Measurements from ENCODE around the gene ANGPTL5. TPM values are rescaled to one million over a fixed set of nuclear protein-coding genes. Genes with fewer than 3 reads are reported as not detected.

The ANGPTL5 gene
- total RNA-seq, 2 donors from 2014 or later = not detected

- no peak for DNase-seq (ENCODE audit: low spot score in 2 of 2)
- no peaks in the 10 kb centered on the region for H3K9me3 Mint-ChIP-seq
- H3K27ac Mint-ChIP-seq = no peak overlapping the region
- ATAC-seq = no peak
- no peaks in the 10 kb centered on the region for H3K36me3 Mint-ChIP-seq
Observed at GRCh38 chr11:101913656-101914055, 2.7 kb downstream of the ANGPTL5 start.

GRCh38 chr11:101912823-101913284 lies 3.5 kb downstream of the ANGPTL5 start:
- H3K9me3 Mint-ChIP-seq = no peaks in the 10 kb centered on the region
- H3K27ac Mint-ChIP-seq = no peak overlapping the region
- ATAC-seq = no peak
- DNase-seq (ENCODE audit: low spot score in 2 of 2) = no peak
- no peaks in the 10 kb centered on the region for H3K36me3 Mint-ChIP-seq

GRCh38 chr11:101909087-101909486 lies 7.2 kb downstream of the ANGPTL5 start:
- H3K9me3 Mint-ChIP-seq = no peaks in the 10 kb centered on the region

GRCh38 chr11:101907815-101908214 lies 8.5 kb downstream of the ANGPTL5 start:
- ATAC-seq = no peak
- Mint-ChIP-seq H3K9me3 (no peaks in the 10 kb centered on the region), H3K27ac (no peak overlapping the region), H3K36me3 (no peaks in the 10 kb centered on the region)
- DNase-seq (ENCODE audit: low spot score in 2 of 2) = no peak

More at GRCh38 chr11:101909087-101909486, 7.2 kb downstream of the ANGPTL5 start:
- no peak for DNase-seq (ENCODE audit: low spot score in 2 of 2)
- no peak for ATAC-seq
- Mint-ChIP-seq H3K27ac (no peak overlapping the region), H3K36me3 (no peaks in the 10 kb centered on the region)

GRCh38 chr11:101894505-101894904 lies 21.8 kb downstream of the ANGPTL5 start:
- no peaks in the 10 kb centered on the region for H3K36me3 Mint-ChIP-seq
- DNase-seq (ENCODE audit: low spot score in 2 of 2) (no peak), ATAC-seq (no peak)
- H3K27ac Mint-ChIP-seq = no peak overlapping the region
- no peaks in the 10 kb centered on the region for H3K9me3 Mint-ChIP-seq

- Mint-ChIP-seq H3K9me3 (no peaks in the 10 kb centered on the region), H3K36me3 (no peaks in the 10 kb centered on the region), H3K27ac (no peak overlapping the region)
- DNase-seq (ENCODE audit: low spot score in 2 of 2) (no peak), ATAC-seq (no peak)
Observed at GRCh38 chr11:101889767-101890166, 26.6 kb downstream of the ANGPTL5 start.

GRCh38 chr11:101885631-101886030 lies 30.7 kb downstream of the ANGPTL5 start:
- DNase-seq (ENCODE audit: low spot score in 2 of 2) (no peak), ATAC-seq (no peak)
- Mint-ChIP-seq H3K36me3 (no peaks in the 10 kb centered on the region), H3K9me3 (no peaks in the 10 kb centered on the region), H3K27ac (no peak overlapping the region)

- H3K27ac Mint-ChIP-seq = no peak overlapping the region
- ATAC-seq (no peak), DNase-seq (ENCODE audit: low spot score in 2 of 2) (no peak)
- H3K9me3 Mint-ChIP-seq = no peaks in the 10 kb centered on the region
- no peaks in the 10 kb centered on the region for H3K36me3 Mint-ChIP-seq
Observed at GRCh38 chr11:101881586-101881985, 34.7 kb downstream of the ANGPTL5 start.

GRCh38 chr11:101880222-101880621 lies 36.1 kb downstream of the ANGPTL5 start:
- Mint-ChIP-seq H3K36me3 (no peaks in the 10 kb centered on the region), H3K9me3 (no peaks in the 10 kb centered on the region), H3K27ac (no peak overlapping the region)
- ATAC-seq (no peak), DNase-seq (ENCODE audit: low spot score in 2 of 2) (no peak)

- no peak for DNase-seq (ENCODE audit: low spot score in 2 of 2)
- ATAC-seq = no peak
- no peaks in the 10 kb centered on the region for H3K9me3 Mint-ChIP-seq
- H3K27ac Mint-ChIP-seq = no peak overlapping the region
- H3K36me3 Mint-ChIP-seq = no peaks in the 10 kb centered on the region
Observed at GRCh38 chr11:101872171-101872882, 44.0 kb downstream of the ANGPTL5 start.

- ATAC-seq = no peak
- no peak for DNase-seq (ENCODE audit: low spot score in 2 of 2)
Observed at GRCh38 chr11:101870510-101870909, 45.8 kb downstream of the ANGPTL5 start.

GRCh38 chr11:101867951-101868350 lies 48.4 kb downstream of the ANGPTL5 start:
- DNase-seq (ENCODE audit: low spot score in 2 of 2) (no peak), ATAC-seq (no peak)
- no peaks in the 10 kb centered on the region for H3K36me3 Mint-ChIP-seq
- peaks cover 0 to 5% of the 10 kb centered on the region in 2 donors for H3K9me3 Mint-ChIP-seq
- H3K27ac Mint-ChIP-seq = no peak overlapping the region

More at GRCh38 chr11:101870510-101870909, 45.8 kb downstream of the ANGPTL5 start:
- Mint-ChIP-seq H3K36me3 (no peaks in the 10 kb centered on the region), H3K27ac (no peak overlapping the region), H3K9me3 (no peaks in the 10 kb centered on the region)

- Mint-ChIP-seq H3K36me3 (no peaks in the 10 kb centered on the region), H3K27ac (no peak overlapping the region), H3K9me3 (peaks cover 0 to 5% of the 10 kb centered on the region in 2 donors)
- ATAC-seq = no peak
- no peak for DNase-seq (ENCODE audit: low spot score in 2 of 2)
Observed at GRCh38 chr11:101866619-101867491, 49.5 kb downstream of the ANGPTL5 start.

- DNase-seq (ENCODE audit: low spot score in 2 of 2) = no peak
- Mint-ChIP-seq H3K36me3 (no peaks in the 10 kb centered on the region), H3K27ac (no peak overlapping the region), H3K9me3 (peaks cover 0 to 5% of the 10 kb centered on the region in 2 donors)
- ATAC-seq = no peak
Observed at GRCh38 chr11:101864098-101864497, 52.2 kb downstream of the ANGPTL5 start.

GRCh38 chr11:101863361-101863760 lies 53.0 kb downstream of the ANGPTL5 start:
- no peak overlapping the region for H3K27ac Mint-ChIP-seq
- ATAC-seq (no peak), DNase-seq (ENCODE audit: low spot score in 2 of 2) (no peak)
- H3K36me3 Mint-ChIP-seq = no peaks in the 10 kb centered on the region
- peaks cover 0 to 5% of the 10 kb centered on the region in 2 donors for H3K9me3 Mint-ChIP-seq

- Mint-ChIP-seq H3K36me3 (no peaks in the 10 kb centered on the region), H3K9me3 (peaks cover 0 to 5% of the 10 kb centered on the region in 2 donors), H3K27ac (no peak overlapping the region)
- no peak for ATAC-seq
- no peak for DNase-seq (ENCODE audit: low spot score in 2 of 2)
Observed at GRCh38 chr11:101862391-101863233, 53.7 kb downstream of the ANGPTL5 start.
